Subcutaneous adipose tissue (tissue), 4 donors: ENCODE measurements around the gene AGTPBP1. TPM values are rescaled to one million over a fixed set of nuclear protein-coding genes. Genes with fewer than 3 reads are reported as not detected.

Source experiments
- CTCF ChIP-seq: fragments of 450-650 bp; IDR thresholded peaks from one replicate; pipeline ENCODE4 v1.5.1; 2016; ENCODE audit warnings: low read depth, mild to moderate bottlenecking, control low read depth, antibody characterized with exemption, moderate library complexity
- total RNA-seq, 4 donors: library from RNA; depleted of rRNA; stranded (reverse); fragments of >200 nt; gene quantifications; one replicate each; pipeline ENCODE4 v1.1.0, GENCODE V29; 2016

AGTPBP1 gene
- total RNA-seq = 10 to 100 TPM; 25.6 to 36.4 (median 31.3) TPM

DNA sequence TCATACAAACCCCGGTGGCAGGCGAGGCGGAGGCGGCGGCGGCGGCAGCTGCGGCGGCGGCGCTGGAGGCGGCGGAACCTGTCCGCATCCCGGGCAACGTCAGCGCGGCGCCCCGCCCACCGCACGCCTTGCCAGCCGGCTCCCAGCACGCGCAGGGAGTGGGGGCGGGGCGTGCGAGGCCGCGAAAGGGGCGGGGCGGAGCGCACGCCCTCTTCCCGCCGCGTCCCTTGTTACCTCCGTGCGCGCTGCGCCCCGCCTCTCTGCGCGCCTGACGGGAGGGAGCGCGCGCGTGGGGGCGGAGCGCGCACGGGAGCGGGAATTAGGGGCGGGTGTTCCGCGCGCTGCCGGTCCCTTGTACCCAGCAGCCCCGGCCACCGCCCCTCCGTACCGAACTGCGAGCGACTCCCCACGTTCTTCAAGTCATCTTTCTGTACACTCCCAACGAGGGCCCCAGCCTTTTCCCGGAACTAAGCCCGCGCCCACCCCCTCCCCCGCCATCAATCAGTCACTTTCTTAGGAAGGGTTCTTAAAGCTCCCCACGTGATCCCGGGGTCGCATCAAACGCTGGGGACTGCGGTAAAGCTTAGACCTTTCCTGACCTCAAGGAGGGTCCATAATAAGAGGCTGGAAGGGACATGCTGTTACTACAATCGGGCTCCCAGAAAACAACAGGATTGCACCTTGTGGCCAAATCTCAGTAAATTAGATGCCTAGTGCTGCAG is at the start of gene AGTPBP1:
Gene AGTPBP1, minus strand, starts transcription at position 80 of the 722 bp plus-strand sequence. CDS start 29,421 bp downstream, outside the sequence.
- no peak for TF ChIP-seq CTCF

DNA sequence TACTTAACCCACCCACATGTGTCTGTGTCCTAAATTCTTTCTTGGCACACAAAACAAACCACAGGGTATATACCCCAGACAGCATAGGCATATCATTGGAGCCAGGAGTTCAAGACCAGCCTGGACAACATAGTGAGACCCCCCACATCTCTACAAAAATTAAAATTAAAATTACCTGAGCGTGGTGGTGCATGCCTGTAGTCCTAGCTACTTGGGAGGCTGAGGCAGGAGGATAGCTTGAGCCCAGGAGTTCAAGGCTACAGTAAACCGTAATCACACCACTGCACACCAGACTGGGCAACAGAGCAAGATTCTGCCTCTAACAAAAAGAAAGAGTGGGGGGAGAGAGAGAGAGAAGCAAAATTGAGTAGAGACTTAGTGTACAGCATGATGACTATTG is 4.6 kb upstream of the AGTPBP1 start:
- TF ChIP-seq CTCF = no peak

- TF ChIP-seq CTCF = no peak
Observed at GRCh38 chr9:85745203-85745602, 3.4 kb upstream of the AGTPBP1 start.

GRCh38 chr9:85744480-85744879 is 2.7 kb upstream of the AGTPBP1 start:
- no peak for TF ChIP-seq CTCF

GRCh38 chr9:85743275-85744128 is 1.7 kb upstream of the AGTPBP1 start:
- no peak for TF ChIP-seq CTCF

GRCh38 chr9:85742597-85742936 is 813 bp upstream of the AGTPBP1 start:
- TF ChIP-seq CTCF = no peak

GRCh38 chr9:85741095-85741874 is 469 bp downstream of the AGTPBP1 start:
- TF ChIP-seq CTCF = no peak
